Lung (tissue), 12 donors: ENCODE data around the gene TOR1A. TPM values are rescaled to one million over a fixed set of nuclear protein-coding genes. Genes with fewer than 3 reads are reported as not detected.

Experiments
- ATAC-seq: fragments of 200-7000 bp; cut with Tn5 transposase; one replicate; pipeline ENCODE4 v1.9.1; 2020; ENCODE audit warnings: moderate number of reproducible peaks; ENCODE audit not compliant: insufficient read depth, low FRiP score
- DNase-seq, 3 donors: peaks; one replicate each; pipeline ENCODE4 v3.0.0-alpha.2; 2013 to 2017
- H3K27ac ChIP-seq, 2 donors: one replicate each; pipeline ENCODE4 v1.5.1; 2013; ENCODE audit warnings: mild to moderate bottlenecking in 2 of 2, moderate library complexity in 2 of 2, control low read depth in 1 of 2, inconsistent platforms in 1 of 2, low read depth in 1 of 2, low read length in 1 of 2
- H3K27me3 ChIP-seq, 3 donors: one replicate each; pipeline ENCODE4 v1.5.1; 2013; ENCODE audit warnings: low read length in 2 of 3; ENCODE audit not compliant: control insufficient read depth in 3 of 3, insufficient read depth in 3 of 3
- H3K36me3 ChIP-seq, 4 donors: one replicate each; pipeline ENCODE4 v1.5.1; 2013; ENCODE audit warnings: low read length in 4 of 4, mild to moderate bottlenecking in 1 of 4, moderate library complexity in 1 of 4; ENCODE audit not compliant: control insufficient read depth in 4 of 4, insufficient read depth in 4 of 4
- H3K4me1 ChIP-seq, 5 donors: one replicate each; pipeline ENCODE4 v1.5.1; 2013; ENCODE audit warnings: low read length in 5 of 5, mild to moderate bottlenecking in 2 of 5, moderate library complexity in 1 of 5; ENCODE audit not compliant: control insufficient read depth in 5 of 5, insufficient read depth in 5 of 5
- H3K4me3 ChIP-seq: one replicate; pipeline ENCODE4 v1.5.1; 2013; ENCODE audit warnings: mild to moderate bottlenecking, control low read depth, moderate library complexity
- H3K9ac ChIP-seq, 2 donors: one replicate each; pipeline ENCODE4 v1.5.1; 2013; ENCODE audit warnings: low read length in 2 of 2, control low read depth in 1 of 2; ENCODE audit not compliant: insufficient read depth in 1 of 2
- H3K9me3 ChIP-seq, 4 donors: one replicate each; pipeline ENCODE4 v1.5.1; 2013; ENCODE audit warnings: low read length in 3 of 4, mild to moderate bottlenecking in 1 of 4, moderate library complexity in 1 of 4; ENCODE audit not compliant: control insufficient read depth in 4 of 4, insufficient read depth in 3 of 4
- CTCF ChIP-seq: IDR thresholded peaks from 2 replicates; pipeline ENCODE4 v1.5.1; 2012; ENCODE audit warnings: mild to moderate bottlenecking; ENCODE audit errors: control extremely low read depth, extremely low read depth
- WGBS, 2 donors: extraction: QIAGEN DNeasy Blood & Tissue Kit; methylation state at CpG; one replicate each; pipeline ENCODE4 v1.1.7; 2013; 5-methylcytosine and 5-hydroxymethylcytosine counted together
- polyA plus RNA-seq, 2 donors: library from polyadenylated mRNA; stranded (reverse); fragments of 200-250 nt; gene quantifications; one replicate each; pipeline ENCODE4 v1.2.1, GENCODE V29; 2013
- total RNA-seq, 2 donors: library from RNA; depleted of rRNA in 1 of 2; stranded (reverse); fragments of >200 nt in 1 of 2; gene quantifications; one replicate each; pipeline ENCODE4 v1.2.1, GENCODE V29; 2014 to 2021
- donor health status: control.
- donor health status: control.
- donor health status: Bipolar disorder and iron deficiency.
- donor health status: healthy.
- donor health status: DM: yes; HTN: yes; CAD: no.

Gene TOR1A
- total and polyA plus RNA-seq, 4 donors: 19.1 to 41.8 (median 28.4) TPM

DNA sequence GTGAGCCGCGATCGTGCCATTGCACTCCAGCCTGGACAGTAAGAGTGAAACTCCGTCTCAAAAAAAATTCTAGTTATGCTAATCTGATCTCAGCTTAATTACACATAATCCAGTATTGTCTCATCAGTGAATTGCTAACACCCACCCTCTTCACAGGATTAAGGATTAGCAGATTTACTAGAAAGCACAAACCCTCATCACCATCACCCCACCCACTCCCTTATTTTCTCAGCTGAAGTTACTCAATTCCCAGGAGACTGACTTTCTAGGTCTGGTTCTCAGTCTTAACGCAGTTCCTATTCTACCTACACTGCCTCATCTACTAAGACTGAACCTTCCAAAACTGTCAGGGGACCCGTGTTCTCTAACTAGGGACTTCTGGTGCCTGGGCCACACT lies 12.0 kb downstream of the TOR1A start:
- Histone ChIP-seq H3K27me3 (no peaks in the 10 kb centered on the region), H3K4me3 (no peak overlapping the region), H3K27ac (no peak overlapping the region), H3K4me1 (no peaks in the 10 kb centered on the region), H3K9ac (no peak overlapping the region), H3K9me3 (no peaks in the 10 kb centered on the region), H3K36me3 (peaks cover 11 to 47% (median 21%) of the 10 kb centered on the region in 4 donors)
- DNase-seq (no peak), ATAC-seq (no peak)
- 85 to 88% methylated on average over 6 of the region's 6 CpGs for WGBS, 2 donors
- TF ChIP-seq CTCF: no peak

DNA sequence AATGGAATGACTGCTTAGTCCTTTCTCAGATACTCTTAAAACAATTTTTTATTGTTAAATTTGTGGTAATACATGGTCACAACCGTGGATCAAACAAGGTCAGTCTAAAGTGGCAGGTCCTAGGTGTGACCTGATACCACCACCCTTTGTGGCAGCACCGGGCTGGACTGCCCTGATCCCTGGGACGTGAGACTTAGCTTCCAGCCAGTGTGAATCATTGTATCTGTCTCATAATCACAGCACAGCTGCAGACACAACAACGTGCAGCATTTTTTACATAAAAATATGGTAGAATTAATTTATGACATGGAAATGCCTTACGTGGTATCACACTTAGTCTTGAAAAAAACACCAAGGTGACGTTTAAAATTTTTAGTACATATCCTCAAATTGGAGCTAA lies 13.1 kb downstream of the TOR1A start:
- Histone ChIP-seq H3K9ac (no peak overlapping the region), H3K9me3 (no peaks in the 10 kb centered on the region), H3K27ac (no peak overlapping the region), H3K4me1 (no peaks in the 10 kb centered on the region), H3K4me3 (no peak overlapping the region), H3K36me3 (peaks cover 11 to 38% (median 16%) of the 10 kb centered on the region in 4 donors), H3K27me3 (no peaks in the 10 kb centered on the region)
- no peak for ATAC-seq
- TF ChIP-seq CTCF: no peak
- 87 to 88% methylated on average over 6 of the region's 6 CpGs for WGBS, 2 donors
- DNase-seq: no peak

GRCh38 chr9:129810116-129810515 lies 13.8 kb downstream of the TOR1A start:
- H3K36me3 ChIP-seq: peaks cover 11 to 32% (median 18%) of the 10 kb centered on the region in 4 donors
- no peaks in the 10 kb centered on the region for H3K27me3 ChIP-seq
- no peak overlapping the region for H3K9ac ChIP-seq
- ATAC-seq (no peak), DNase-seq (no peak)
- no peaks in the 10 kb centered on the region for H3K9me3 ChIP-seq
- no peak for TF ChIP-seq CTCF
- H3K4me1 ChIP-seq: no peaks in the 10 kb centered on the region
- no peak overlapping the region for H3K4me3 ChIP-seq
- H3K27ac ChIP-seq: no peak overlapping the region
- 91 to 92% methylated on average over 11 of the region's 11 CpGs for WGBS, 2 donors

DNA sequence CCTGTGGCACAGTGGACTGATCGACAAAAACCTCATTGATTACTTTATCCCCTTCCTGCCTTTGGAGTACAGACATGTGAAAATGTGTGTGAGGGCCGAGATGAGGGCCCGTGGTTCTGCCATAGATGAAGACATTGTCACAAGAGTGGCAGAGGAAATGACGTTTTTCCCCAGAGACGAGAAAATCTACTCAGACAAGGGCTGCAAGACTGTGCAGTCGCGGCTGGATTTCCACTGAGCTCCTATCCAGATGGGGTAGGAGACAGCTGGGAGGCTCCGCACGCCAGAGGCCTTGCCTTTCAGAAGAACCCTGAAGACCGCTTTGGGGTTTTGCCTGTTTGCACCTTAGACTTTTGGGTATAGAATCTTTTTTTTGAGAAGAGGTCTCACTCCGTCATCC lies 14.6 kb downstream of the TOR1A start:
- H3K4me3 ChIP-seq: no peak overlapping the region
- H3K27me3 ChIP-seq: no peaks in the 10 kb centered on the region
- H3K27ac ChIP-seq: no peak overlapping the region
- no peak overlapping the region for H3K9ac ChIP-seq
- ATAC-seq (no peak), DNase-seq (no peak)
- H3K9me3 ChIP-seq: no peaks in the 10 kb centered on the region
- TF ChIP-seq CTCF: no peak
- H3K4me1 ChIP-seq: no peaks in the 10 kb centered on the region
- peaks cover 11 to 25% (median 18%) of the 10 kb centered on the region in 4 donors for H3K36me3 ChIP-seq
- 74 to 82% methylated on average over 11 of the region's 11 CpGs for WGBS, 2 donors
